ENCODE results near the gene PARP16.

PARP16 gene

GRCh38 chr15:65254758-65255157, 31.9 kb downstream of the PARP16 start:
- no peaks in the 10 kb centered on the region for H4K20me1 ChIP-seq (ENCODE audit: insufficient read depth, low read length)
- no peak overlapping the region for H3K27ac ChIP-seq (ENCODE audit: low read depth, low read length, poor library complexity, severe bottlenecking)
- H3K27me3 ChIP-seq (ENCODE audit: insufficient read depth, low read length): no peaks in the 10 kb centered on the region
- no peak overlapping the region for H3K4me2 ChIP-seq (ENCODE audit: low read length)
- no peak overlapping the region for H3K9ac ChIP-seq (ENCODE audit: low read length)
- no peaks in the 10 kb centered on the region for H3K9me2 ChIP-seq (ENCODE audit: low read depth, low read length)
- no peak for TF ChIP-seq CTCF (IDR thresholded peaks at IDR 0.05; ENCODE audit: low read length)
- TF ChIP-seq EZH2 (IDR thresholded peaks at IDR 0.05; ENCODE audit: borderline replicate concordance, low read length): no peak
- no peak overlapping the region for H2AFZ ChIP-seq (ENCODE audit: low read length)
- H3K36me3 ChIP-seq (ENCODE audit: insufficient read depth, low read length): peaks cover 21% of the 10 kb centered on the region
- H3K9me3 ChIP-seq (ENCODE audit: low read length): no peaks in the 10 kb centered on the region
- H3K4me1 ChIP-seq (ENCODE audit: insufficient read depth, low read length, severe bottlenecking): no peaks in the 10 kb centered on the region
- no peak overlapping the region for H3K4me3 ChIP-seq (ENCODE audit: low read depth, low read length, poor library complexity, severe bottlenecking)
- no peaks in the 10 kb centered on the region for H3F3A ChIP-seq (ENCODE audit: insufficient read depth, low read length)
- H3K79me2 ChIP-seq (ENCODE audit: insufficient read depth, low read length): no peaks in the 10 kb centered on the region

DNA sequence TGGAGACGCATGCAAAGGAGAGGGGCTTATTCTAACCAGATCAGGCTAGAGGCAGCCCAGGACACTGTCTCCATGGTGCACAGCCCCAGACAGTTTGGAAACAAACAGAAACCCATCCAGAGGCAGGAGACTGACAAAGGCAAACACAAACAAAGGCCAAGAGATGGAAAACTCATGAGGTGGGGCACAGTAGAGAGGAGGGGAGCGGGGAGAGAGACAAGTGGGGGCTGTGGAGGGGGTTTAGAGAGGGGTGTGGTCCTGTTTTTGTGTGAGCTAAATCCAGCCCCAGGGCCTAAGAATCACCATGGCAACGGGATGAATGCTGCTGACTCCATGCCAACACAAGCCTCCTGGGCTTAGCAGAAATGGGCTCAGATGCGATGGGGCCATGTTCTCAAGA, 32.3 kb downstream of the PARP16 start:
- no peaks in the 10 kb centered on the region for H3K4me1 ChIP-seq (ENCODE audit: insufficient read depth, low read length, severe bottlenecking)
- peaks cover 17% of the 10 kb centered on the region for H3K36me3 ChIP-seq (ENCODE audit: insufficient read depth, low read length)

DNA sequence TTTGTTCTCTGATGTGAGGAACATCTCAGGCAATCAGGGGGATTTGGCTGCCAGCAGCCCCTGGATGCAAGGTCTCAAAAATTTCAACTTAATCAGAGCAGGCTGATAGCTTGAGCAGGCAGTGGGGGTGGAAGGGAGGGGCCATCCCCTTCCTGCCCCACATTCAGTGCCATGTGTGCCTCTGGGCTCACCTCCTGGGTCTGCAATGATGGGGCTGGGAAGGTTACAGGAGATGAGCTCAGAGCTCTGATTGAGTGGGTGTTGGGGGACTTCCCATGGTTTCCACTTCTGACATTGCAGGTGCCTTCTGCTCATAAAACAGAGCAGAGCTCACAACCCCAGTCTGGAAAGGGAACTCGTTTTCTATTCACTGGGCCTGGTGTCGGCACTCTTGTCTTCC, 37.0 kb downstream of the PARP16 start:
- no peaks in the 10 kb centered on the region for H3F3A ChIP-seq (ENCODE audit: insufficient read depth, low read length)

More for the DNA sequence above, 32.3 kb downstream of the PARP16 start:
- Histone ChIP-seq H3K4me2 (ENCODE audit: low read length) (no peak overlapping the region), H3K9me3 (ENCODE audit: low read length) (no peaks in the 10 kb centered on the region), H3K79me2 (ENCODE audit: insufficient read depth, low read length) (no peaks in the 10 kb centered on the region), H3K9ac (ENCODE audit: low read length) (no peak overlapping the region), H4K20me1 (ENCODE audit: insufficient read depth, low read length) (no peaks in the 10 kb centered on the region), H3F3A (ENCODE audit: insufficient read depth, low read length) (no peaks in the 10 kb centered on the region), H3K4me3 (ENCODE audit: low read depth, low read length, poor library complexity, severe bottlenecking) (no peak overlapping the region), H2AFZ (ENCODE audit: low read length) (no peak overlapping the region), H3K27ac (ENCODE audit: low read depth, low read length, poor library complexity, severe bottlenecking) (no peak overlapping the region), H3K9me2 (ENCODE audit: low read depth, low read length) (no peaks in the 10 kb centered on the region), H3K27me3 (ENCODE audit: insufficient read depth, low read length) (no peaks in the 10 kb centered on the region)
- no peak for TF ChIP-seq CTCF (IDR thresholded peaks at IDR 0.05; ENCODE audit: low read length)
- no peak for TF ChIP-seq EZH2 (IDR thresholded peaks at IDR 0.05; ENCODE audit: borderline replicate concordance, low read length)

More for the DNA sequence above, 37.0 kb downstream of the PARP16 start:
- TF ChIP-seq EZH2 (IDR thresholded peaks at IDR 0.05; ENCODE audit: borderline replicate concordance, low read length) (no peak), CTCF (IDR thresholded peaks at IDR 0.05; ENCODE audit: low read length) (no peak)
- H3K79me2 ChIP-seq (ENCODE audit: insufficient read depth, low read length): no peaks in the 10 kb centered on the region
- no peaks in the 10 kb centered on the region for H3K36me3 ChIP-seq (ENCODE audit: insufficient read depth, low read length)
- no peak overlapping the region for H3K27ac ChIP-seq (ENCODE audit: low read depth, low read length, poor library complexity, severe bottlenecking)
- H3K9ac ChIP-seq (ENCODE audit: low read length): no peak overlapping the region
- H2AFZ ChIP-seq (ENCODE audit: low read length): no peak overlapping the region
- no peaks in the 10 kb centered on the region for H3K9me2 ChIP-seq (ENCODE audit: low read depth, low read length)
- no peaks in the 10 kb centered on the region for H3K27me3 ChIP-seq (ENCODE audit: insufficient read depth, low read length)
- no peak overlapping the region for H3K4me3 ChIP-seq (ENCODE audit: low read depth, low read length, poor library complexity, severe bottlenecking)
- no peak overlapping the region for H3K4me2 ChIP-seq (ENCODE audit: low read length)
- no peaks in the 10 kb centered on the region for H4K20me1 ChIP-seq (ENCODE audit: insufficient read depth, low read length)
- H3K9me3 ChIP-seq (ENCODE audit: low read length): no peaks in the 10 kb centered on the region
- no peaks in the 10 kb centered on the region for H3K4me1 ChIP-seq (ENCODE audit: insufficient read depth, low read length, severe bottlenecking)
